ENCODE measurements around the gene CLIC4.
"Not testable (repeated sequence)": the region's sequence is repeated elsewhere in the genome, so short reads cannot be mapped to it uniquely, and the experiment has no call there.

The CLIC4 gene

DNA sequence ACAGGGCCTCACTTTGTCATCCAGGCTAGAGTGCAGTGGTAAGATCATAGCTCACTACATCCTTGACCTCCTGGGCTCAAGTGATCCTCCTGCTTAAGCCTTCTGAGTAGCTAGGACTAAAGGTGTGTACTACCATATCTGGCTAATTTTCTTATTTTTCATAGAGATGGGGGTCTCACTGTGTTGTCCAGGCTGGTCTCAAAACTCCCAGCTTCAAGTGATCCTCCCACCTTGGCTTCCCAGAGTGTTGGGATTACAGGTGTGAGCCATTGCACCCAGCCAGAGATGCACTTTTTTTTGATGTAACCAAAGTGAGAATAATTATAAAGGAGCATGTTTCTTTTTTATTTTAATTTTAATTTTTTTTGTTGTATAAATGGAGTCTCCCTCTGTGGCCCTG is 28.4 kb downstream of the CLIC4 start:
- TF ChIP-seq, protein P1, sequence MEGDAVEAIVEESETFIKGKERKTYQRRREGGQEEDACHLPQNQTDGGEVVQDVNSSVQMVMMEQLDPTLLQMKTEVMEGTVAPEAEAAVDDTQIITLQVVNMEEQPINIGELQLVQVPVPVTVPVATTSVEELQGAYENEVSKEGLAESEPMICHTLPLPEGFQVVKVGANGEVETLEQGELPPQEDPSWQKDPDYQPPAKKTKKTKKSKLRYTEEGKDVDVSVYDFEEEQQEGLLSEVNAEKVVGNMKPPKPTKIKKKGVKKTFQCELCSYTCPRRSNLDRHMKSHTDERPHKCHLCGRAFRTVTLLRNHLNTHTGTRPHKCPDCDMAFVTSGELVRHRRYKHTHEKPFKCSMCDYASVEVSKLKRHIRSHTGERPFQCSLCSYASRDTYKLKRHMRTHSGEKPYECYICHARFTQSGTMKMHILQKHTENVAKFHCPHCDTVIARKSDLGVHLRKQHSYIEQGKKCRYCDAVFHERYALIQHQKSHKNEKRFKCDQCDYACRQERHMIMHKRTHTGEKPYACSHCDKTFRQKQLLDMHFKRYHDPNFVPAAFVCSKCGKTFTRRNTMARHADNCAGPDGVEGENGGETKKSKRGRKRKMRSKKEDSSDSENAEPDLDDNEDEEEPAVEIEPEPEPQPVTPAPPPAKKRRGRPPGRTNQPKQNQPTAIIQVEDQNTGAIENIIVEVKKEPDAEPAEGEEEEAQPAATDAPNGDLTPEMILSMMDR (IDR thresholded peaks at IDR 0.05; ENCODE audit: borderline replicate concordance, control extremely low read depth, extremely low read depth, insufficient read depth, missing control alignments) = no peak
- in situ Hi-C loops (cut with MboI; ENCODE audit: low sequenced_read_pairs, unreplicated experiment) = no loop called here
- no peak for DNase-seq (ENCODE audit: low spot score)

- in situ Hi-C loops (cut with MboI; ENCODE audit: low sequenced_read_pairs, unreplicated experiment) = no loop called here
- no peak for DNase-seq (ENCODE audit: low spot score)
- TF ChIP-seq, protein P1 (IDR thresholded peaks at IDR 0.05; ENCODE audit: borderline replicate concordance, control extremely low read depth, extremely low read depth, insufficient read depth, missing control alignments) = no peak
Observed at GRCh38 chr1:24775348-24775747, 30.1 kb downstream of the CLIC4 start.

GRCh38 chr1:24775916-24776315 is 30.7 kb downstream of the CLIC4 start:
- TF ChIP-seq, protein P1 (IDR thresholded peaks at IDR 0.05; ENCODE audit: borderline replicate concordance, control extremely low read depth, extremely low read depth, insufficient read depth, missing control alignments) = peak; percentile 0
- in situ Hi-C loops (cut with MboI; ENCODE audit: low sequenced_read_pairs, unreplicated experiment) = no loop called here
- DNase-seq (ENCODE audit: low spot score) = no peak

DNA sequence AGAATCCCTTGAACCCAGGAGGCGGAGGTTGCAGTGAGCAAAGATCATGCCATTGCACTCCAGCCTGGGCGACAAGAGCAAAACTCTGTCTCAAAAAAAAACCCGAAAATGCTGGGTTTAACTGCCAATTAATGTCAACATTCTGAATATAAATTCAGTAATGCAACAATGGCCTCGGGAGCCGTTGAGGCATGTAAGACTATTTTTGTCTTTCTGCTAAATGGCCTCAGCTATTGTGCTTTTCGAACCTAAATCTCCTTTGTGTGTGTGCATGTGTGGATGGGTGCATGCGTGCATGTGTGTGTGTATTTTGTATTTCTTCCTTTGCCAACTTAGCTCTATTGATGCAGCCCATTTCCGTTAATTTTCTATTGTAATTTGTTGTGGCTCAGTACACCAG is 31.6 kb downstream of the CLIC4 start:
- in situ Hi-C loops (cut with MboI; ENCODE audit: low sequenced_read_pairs, unreplicated experiment) = no loop called here
- TF ChIP-seq, protein P1 (IDR thresholded peaks at IDR 0.05; ENCODE audit: borderline replicate concordance, control extremely low read depth, extremely low read depth, insufficient read depth, missing control alignments) = no peak
- DNase-seq (ENCODE audit: low spot score) = no peak

DNA sequence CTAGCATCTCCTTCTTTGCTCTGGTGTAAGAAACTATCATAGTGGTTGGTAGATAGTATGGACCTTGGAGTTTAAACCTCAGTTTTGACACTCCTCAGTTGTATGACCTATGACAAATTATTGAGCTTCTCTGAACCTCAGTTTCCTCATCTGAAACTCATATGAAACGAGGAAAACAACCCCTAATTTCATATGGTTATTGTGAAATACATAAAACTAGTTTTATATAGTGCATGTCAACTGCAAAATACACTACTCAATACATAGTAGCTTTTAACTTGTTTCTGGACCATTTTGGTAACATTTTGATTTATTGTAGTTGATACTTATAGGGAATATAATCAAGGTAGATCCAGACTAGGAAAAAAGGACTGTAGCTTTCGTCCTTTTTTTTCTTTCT is 32.9 kb downstream of the CLIC4 start:
- TF ChIP-seq, protein P1 (IDR thresholded peaks at IDR 0.05; ENCODE audit: borderline replicate concordance, control extremely low read depth, extremely low read depth, insufficient read depth, missing control alignments) = no peak
- in situ Hi-C loops (cut with MboI; ENCODE audit: low sequenced_read_pairs, unreplicated experiment) = no loop called here

DNA sequence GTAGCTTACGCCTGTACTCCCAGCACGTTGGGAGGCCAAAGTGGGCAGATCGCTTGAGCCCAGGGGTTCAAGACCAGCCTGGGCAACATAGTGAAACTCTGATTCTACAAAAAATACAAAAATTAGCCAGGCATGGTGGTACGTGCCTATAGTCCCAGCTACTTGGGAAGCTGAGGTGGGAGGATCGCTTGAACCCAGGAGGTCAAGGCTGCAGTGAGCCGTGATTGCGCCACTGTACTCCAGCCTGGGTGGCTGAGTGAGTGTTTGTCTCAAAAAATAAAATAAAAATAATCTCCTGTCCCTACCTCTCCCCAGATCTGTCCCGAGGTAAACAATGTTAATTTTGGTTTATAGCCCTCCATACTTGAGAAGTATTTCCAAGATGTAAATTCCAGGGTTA is 34.0 kb downstream of the CLIC4 start:
- DNase-seq (ENCODE audit: low spot score) = not testable (repeated sequence)

More for the DNA sequence above, 32.9 kb downstream of the CLIC4 start:
- no peak for DNase-seq (ENCODE audit: low spot score)

GRCh38 chr1:24779689-24780464 is 34.6 kb downstream of the CLIC4 start:
- in situ Hi-C loops (cut with MboI; ENCODE audit: low sequenced_read_pairs, unreplicated experiment) = no loop called here
- no peak for DNase-seq (ENCODE audit: low spot score)
- TF ChIP-seq, protein P1 (IDR thresholded peaks at IDR 0.05; ENCODE audit: borderline replicate concordance, control extremely low read depth, extremely low read depth, insufficient read depth, missing control alignments) = no peak

More for the DNA sequence above, 34.0 kb downstream of the CLIC4 start:
- in situ Hi-C loops (cut with MboI; ENCODE audit: low sequenced_read_pairs, unreplicated experiment) = not testable (repeated sequence)

DNA sequence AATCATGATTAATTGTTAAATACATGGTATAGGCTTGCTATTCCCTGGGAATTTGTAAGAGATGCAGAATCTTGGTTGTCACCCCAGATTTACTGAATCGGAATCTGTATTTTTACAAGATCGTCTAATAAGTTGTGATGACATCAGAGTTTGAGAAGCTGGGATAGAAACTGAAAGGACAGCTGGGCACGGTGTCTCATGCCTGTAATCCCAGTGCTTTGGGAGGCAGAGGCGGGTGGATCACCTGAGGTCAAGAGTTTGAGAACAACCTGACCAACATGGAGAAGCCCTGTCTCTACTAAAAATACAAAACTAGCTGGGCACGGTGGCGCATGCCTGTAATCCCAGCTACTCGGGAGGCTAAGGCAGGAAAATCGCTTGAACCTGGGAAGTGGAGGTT is 35.4 kb downstream of the CLIC4 start:
- in situ Hi-C loops (cut with MboI; ENCODE audit: low sequenced_read_pairs, unreplicated experiment); DNase-seq (ENCODE audit: low spot score): not testable (repeated sequence)
